ENCODE results near the gene KSR1. TPM values are rescaled to one million over a fixed set of nuclear protein-coding genes. Genes with fewer than 3 reads are reported as not detected.
"Not testable (repeated sequence)": the region's sequence is repeated elsewhere in the genome, so short reads cannot be mapped to it uniquely, and the experiment has no call there.

Gene KSR1
- total RNA-seq, 3 donors from 2014 or later: 52.1 to 63.5 (median 56.8) TPM

- Mint-ChIP-seq H3K4me1 (ENCODE audit: low read depth) (no peaks in the 10 kb centered on the region), H3K27me3 (ENCODE audit: low read depth) (no peaks in the 10 kb centered on the region), H3K4me3 (no peak overlapping the region), H3K9me3 (peaks cover 3% of the 10 kb centered on the region), H3K36me3 (ENCODE audit: insufficient read depth) (peaks cover 18% of the 10 kb centered on the region)
- no peak for DNase-seq
- ATAC-seq: no peak
Measured at GRCh38 chr17:27495460-27495859, 39.2 kb downstream of the KSR1 start.

GRCh38 chr17:27496005-27496404 is 39.8 kb downstream of the KSR1 start:
- ATAC-seq: no peak
- no peaks in the 10 kb centered on the region for H3K27me3 Mint-ChIP-seq (ENCODE audit: low read depth)
- H3K4me3 Mint-ChIP-seq: no peak overlapping the region
- peaks cover 18% of the 10 kb centered on the region for H3K36me3 Mint-ChIP-seq (ENCODE audit: insufficient read depth)
- DNase-seq: no peak
- H3K4me1 Mint-ChIP-seq (ENCODE audit: low read depth): no peaks in the 10 kb centered on the region
- H3K9me3 Mint-ChIP-seq: peaks cover 7% of the 10 kb centered on the region

- ATAC-seq: no peak
- Mint-ChIP-seq H3K4me3 (no peak overlapping the region), H3K9me3 (peaks cover 7% of the 10 kb centered on the region), H3K36me3 (ENCODE audit: insufficient read depth) (peaks cover 18% of the 10 kb centered on the region), H3K4me1 (ENCODE audit: low read depth) (no peaks in the 10 kb centered on the region), H3K27me3 (ENCODE audit: low read depth) (no peaks in the 10 kb centered on the region)
- DNase-seq: no peak
Measured at GRCh38 chr17:27496437-27496943, 40.2 kb downstream of the KSR1 start.

GRCh38 chr17:27496971-27497370 is 40.7 kb downstream of the KSR1 start:
- Mint-ChIP-seq H3K27me3 (ENCODE audit: low read depth) (no peaks in the 10 kb centered on the region), H3K4me3 (no peak overlapping the region), H3K36me3 (ENCODE audit: insufficient read depth) (peaks cover 18% of the 10 kb centered on the region), H3K9me3 (peaks cover 7% of the 10 kb centered on the region), H3K4me1 (ENCODE audit: low read depth) (no peaks in the 10 kb centered on the region)
- DNase-seq (no peak), ATAC-seq (no peak)

GRCh38 chr17:27497696-27498095 is 41.4 kb downstream of the KSR1 start:
- Mint-ChIP-seq H3K27me3 (ENCODE audit: low read depth) (no peaks in the 10 kb centered on the region), H3K4me3 (no peak overlapping the region), H3K4me1 (ENCODE audit: low read depth) (no peaks in the 10 kb centered on the region), H3K9me3 (peaks cover 7% of the 10 kb centered on the region), H3K36me3 (ENCODE audit: insufficient read depth) (peaks cover 20% of the 10 kb centered on the region)
- ATAC-seq (no peak), DNase-seq (no peak)

- Mint-ChIP-seq H3K4me1 (ENCODE audit: low read depth) (peaks cover 3% of the 10 kb centered on the region), H3K4me3 (no peak overlapping the region), H3K27me3 (ENCODE audit: low read depth) (no peaks in the 10 kb centered on the region), H3K9me3 (peaks cover 7% of the 10 kb centered on the region), H3K36me3 (ENCODE audit: insufficient read depth) (peaks cover 24% of the 10 kb centered on the region)
- ATAC-seq (no peak), DNase-seq (no peak)
Measured at GRCh38 chr17:27498615-27499309, 42.5 kb downstream of the KSR1 start.

- H3K27me3 Mint-ChIP-seq (ENCODE audit: low read depth): no peaks in the 10 kb centered on the region
- DNase-seq (no peak), ATAC-seq (no peak)
- peaks cover 24% of the 10 kb centered on the region for H3K36me3 Mint-ChIP-seq (ENCODE audit: insufficient read depth)
- H3K9me3 Mint-ChIP-seq: peaks cover 7% of the 10 kb centered on the region
- H3K4me1 Mint-ChIP-seq (ENCODE audit: low read depth): peaks cover 3% of the 10 kb centered on the region
- H3K4me3 Mint-ChIP-seq: no peak overlapping the region
Measured at GRCh38 chr17:27499451-27500265, 43.4 kb downstream of the KSR1 start.

- peaks cover 12% of the 10 kb centered on the region for H3K4me1 Mint-ChIP-seq (ENCODE audit: low read depth)
- H3K27me3 Mint-ChIP-seq (ENCODE audit: low read depth); H3K4me3 Mint-ChIP-seq; ATAC-seq; DNase-seq; H3K9me3 Mint-ChIP-seq: not testable (repeated sequence)
- H3K36me3 Mint-ChIP-seq (ENCODE audit: insufficient read depth): peaks cover 21% of the 10 kb centered on the region
Measured at GRCh38 chr17:27501338-27501737, 45.1 kb downstream of the KSR1 start.

- Mint-ChIP-seq H3K9me3 (peaks cover 7% of the 10 kb centered on the region), H3K4me3 (no peak overlapping the region), H3K4me1 (ENCODE audit: low read depth) (peaks cover 15% of the 10 kb centered on the region), H3K27me3 (ENCODE audit: low read depth) (no peaks in the 10 kb centered on the region), H3K36me3 (ENCODE audit: insufficient read depth) (peaks cover 21% of the 10 kb centered on the region)
- ATAC-seq (no peak), DNase-seq (no peak)
Measured at GRCh38 chr17:27502526-27503324, 46.5 kb downstream of the KSR1 start.

- H3K4me1 Mint-ChIP-seq (ENCODE audit: low read depth): peaks cover 15% of the 10 kb centered on the region
- peaks cover 21% of the 10 kb centered on the region for H3K36me3 Mint-ChIP-seq (ENCODE audit: insufficient read depth)
- peaks cover 7% of the 10 kb centered on the region for H3K9me3 Mint-ChIP-seq
- no peak overlapping the region for H3K4me3 Mint-ChIP-seq
- ATAC-seq (no peak), DNase-seq (no peak)
- no peaks in the 10 kb centered on the region for H3K27me3 Mint-ChIP-seq (ENCODE audit: low read depth)
Measured at GRCh38 chr17:27503611-27504010, 47.4 kb downstream of the KSR1 start.

- H3K4me3 Mint-ChIP-seq: no peak overlapping the region
- DNase-seq (no peak), ATAC-seq (no peak)
- H3K4me1 Mint-ChIP-seq (ENCODE audit: low read depth): peaks cover 15% of the 10 kb centered on the region
- peaks cover 17% of the 10 kb centered on the region for H3K36me3 Mint-ChIP-seq (ENCODE audit: insufficient read depth)
- no peaks in the 10 kb centered on the region for H3K27me3 Mint-ChIP-seq (ENCODE audit: low read depth)
- peaks cover 7% of the 10 kb centered on the region for H3K9me3 Mint-ChIP-seq
Measured at GRCh38 chr17:27504188-27504995, 48.1 kb downstream of the KSR1 start.

GRCh38 chr17:27506348-27507218 is 50.3 kb downstream of the KSR1 start:
- no peaks in the 10 kb centered on the region for H3K9me3 Mint-ChIP-seq
- peaks cover 6% of the 10 kb centered on the region for H3K36me3 Mint-ChIP-seq (ENCODE audit: insufficient read depth)
- no peak overlapping the region for H3K4me3 Mint-ChIP-seq
- ATAC-seq: no peak
- H3K4me1 Mint-ChIP-seq (ENCODE audit: low read depth): peaks cover 15% of the 10 kb centered on the region
- DNase-seq: no peak
- no peaks in the 10 kb centered on the region for H3K27me3 Mint-ChIP-seq (ENCODE audit: low read depth)
